Heart right ventricle (tissue), 16 donors: ENCODE measurements around the gene ST6GALNAC4. TPM values are rescaled to one million over a fixed set of nuclear protein-coding genes. Genes with fewer than 3 reads are reported as not detected.

Experiments used
- ATAC-seq, 8 donors: fragments of 200-7000 bp; cut with Tn5 transposase; one replicate each; pipeline ENCODE4 v1.9.1; 2020; ENCODE audit warnings: mild to moderate bottlenecking in 8 of 8, moderate library complexity in 8 of 8, moderate number of reproducible peaks in 1 of 8
- DNase-seq, 2 donors: peaks; one replicate each; pipeline ENCODE4 v3.0.0-alpha.2; 2020
- H3K27ac ChIP-seq, 10 donors: fragments of 200-600 bp; sonication (generic) in 2 of 10; one replicate each; pipeline versions ENCODE4 v1.5.0 to v1.8.0; 2020 to 2022; ENCODE audit warnings: mild to moderate bottlenecking in 3 of 10
- H3K27me3 ChIP-seq, 7 donors: fragments of 200-600 bp; one replicate each; pipeline ENCODE4 v1.8.0; 2021 to 2022; ENCODE audit warnings: mild to moderate bottlenecking in 2 of 7
- H3K36me3 ChIP-seq, 9 donors: fragments of 200-600 bp; sonication (generic) in 1 of 9; one replicate each; pipeline versions ENCODE4 v1.5.0 to v1.8.0; 2020 to 2022; ENCODE audit warnings: mild to moderate bottlenecking in 2 of 9
- H3K4me1 ChIP-seq, 9 donors: fragments of 200-600 bp; sonication (generic) in 1 of 9; one replicate each; pipeline versions ENCODE4 v1.5.0 to v1.8.0; 2020 to 2022; ENCODE audit warnings: mild to moderate bottlenecking in 4 of 9
- H3K4me3 ChIP-seq, 10 donors: fragments of 200-600 bp; sonication (generic) in 2 of 10; one replicate each; pipeline versions ENCODE4 v1.5.0 to v1.8.0; 2020 to 2022; ENCODE audit warnings: mild to moderate bottlenecking in 7 of 10, moderate library complexity in 2 of 10
- H3K9me3 ChIP-seq, 11 donors: fragments of 200-600 bp in 10 of 11; sonication (generic) in 2 of 11; one replicate each; pipeline versions ENCODE4 v1.5.0 to v1.8.0; 2013 to 2022; ENCODE audit warnings: mild to moderate bottlenecking in 2 of 11, control low read depth in 1 of 11, moderate library complexity in 1 of 11
- WGBS, 2 donors: extraction: QIAGEN DNeasy Blood & Tissue Kit; methylation state at CpG; one replicate each; pipeline ENCODE4 v1.1.7; 2013; ENCODE audit warnings: inconsistent platforms in 1 of 2; 5-methylcytosine and 5-hydroxymethylcytosine counted together
- intact Hi-C, 10 donors: fragments of 100-400 bp; cut with DNase I; formaldehyde crosslinking; loops; one replicate each; pipeline versions ENCODE4 v1.11.1 to v1.14.2; 2022
- polyA plus RNA-seq, 2 donors: library from polyadenylated mRNA; stranded (reverse); fragments of 200-250 nt; gene quantifications; one replicate each; pipeline ENCODE4 v1.2.3, GENCODE V29; 2013
- total RNA-seq, 10 donors: library from RNA; stranded (reverse); fragmentation: NEBNext Ultra II Directional in 3 of 10; extraction: Animal tissue kit (Norgen Biotek cat#: 25700) in 3 of 10; gene quantifications; one replicate each; pipeline versions ENCODE4 v1.2.1 to v1.2.4, GENCODE V29; 2021 to 2023
- TF ChIP-seq, protein P1 (sequence below), 9 donors: fragments of 200-600 bp; sonication (generic) in 2 of 9; IDR thresholded peaks; one replicate each; pipeline versions ENCODE4 v1.5.0 to v1.8.0; 2021 to 2022; ENCODE audit warnings: antibody characterized with exemption in 9 of 9, mild to moderate bottlenecking in 5 of 9, moderate library complexity in 1 of 9
- donor health status: Arrhythmogenic right ventricular cardiomyopathy.
- donor health status: ischemic (EF 13 %, LVEDD 7.1; RV severe dilation, severe dysfunction).
- donor health status: healthy with polysubstance abuse.
- donor health status: DM: no; HTN: yes; CAD: no.
- donor health status: DM: no; HTN: no; CAD: no.
- donor health status: ischemic (EF 25% LVEDD 6.9; RV normal size, moderate dysfunction).
- donor health status: ischemic (EF 25% LVEDD 5.7; RV mildly dilated, moderate dysfunction).
- donor health status: healthy.
- donor health status: DM: yes; HTN: yes; CAD: no.
- donor health status: Ischemic cardiomyopathy.
- donor health status: ischemic (EF 35%, LVEDD 5.7; RV mildly dilated, moderate dysfunction).
- donor health status: nonischemic (EF 11% LVEDD 7.7; RV severe dilation, severe dysfunction).
- donor health status: DM: yes; HTN: yes; CAD: no.
- donor health status: PGD.
- donor health status: ischemic (EF 29% LVEDD 5.4; RV normal size, mild dysfunction).
- donor health status: nonischemic (EF 23%, LVEDD 6.1; RV moderate dilation, normal function).

The ST6GALNAC4 gene
- total and polyA plus RNA-seq, 12 donors, result 10.8 to 52.9 (median 33.9) TPM

- DNase-seq (peak; percentile 62 to 70), ATAC-seq (peak; percentile 46 to 83 (median 60))
- intact Hi-C loops, result no loop called here
- Histone ChIP-seq H3K4me1 (peaks cover 4 to 94% (median 57%) of the 10 kb centered on the region in 9 donors), H3K27ac (peak overlapping the region in 9 of 10 donors; percentile 39 to 85 (median 76)), H3K9me3 (no peaks in the 10 kb centered on the region), H3K36me3 (peaks cover 0 to 11% (median 0%) of the 10 kb centered on the region in 9 donors), H3K4me3 (peak overlapping the region in 4 of 10 donors; percentile 2 to 17 (median 9)), H3K27me3 (no peaks in the 10 kb centered on the region)
- 22 to 38% methylated on average over 21 of the region's 21 CpGs for WGBS, 2 donors
- TF ChIP-seq, protein P1, sequence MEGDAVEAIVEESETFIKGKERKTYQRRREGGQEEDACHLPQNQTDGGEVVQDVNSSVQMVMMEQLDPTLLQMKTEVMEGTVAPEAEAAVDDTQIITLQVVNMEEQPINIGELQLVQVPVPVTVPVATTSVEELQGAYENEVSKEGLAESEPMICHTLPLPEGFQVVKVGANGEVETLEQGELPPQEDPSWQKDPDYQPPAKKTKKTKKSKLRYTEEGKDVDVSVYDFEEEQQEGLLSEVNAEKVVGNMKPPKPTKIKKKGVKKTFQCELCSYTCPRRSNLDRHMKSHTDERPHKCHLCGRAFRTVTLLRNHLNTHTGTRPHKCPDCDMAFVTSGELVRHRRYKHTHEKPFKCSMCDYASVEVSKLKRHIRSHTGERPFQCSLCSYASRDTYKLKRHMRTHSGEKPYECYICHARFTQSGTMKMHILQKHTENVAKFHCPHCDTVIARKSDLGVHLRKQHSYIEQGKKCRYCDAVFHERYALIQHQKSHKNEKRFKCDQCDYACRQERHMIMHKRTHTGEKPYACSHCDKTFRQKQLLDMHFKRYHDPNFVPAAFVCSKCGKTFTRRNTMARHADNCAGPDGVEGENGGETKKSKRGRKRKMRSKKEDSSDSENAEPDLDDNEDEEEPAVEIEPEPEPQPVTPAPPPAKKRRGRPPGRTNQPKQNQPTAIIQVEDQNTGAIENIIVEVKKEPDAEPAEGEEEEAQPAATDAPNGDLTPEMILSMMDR (IDR thresholded peaks at IDR 0.05), result no peak
Measured at GRCh38 chr9:127950513-127951289, 33.9 kb upstream of the ST6GALNAC4 start.

GRCh38 chr9:127949827-127950512 lies 33.1 kb upstream of the ST6GALNAC4 start:
- intact Hi-C loops, result loop anchor here in 4 of 10 donors (5.0 to 10.0 kb wide), 2 partner anchors 32 to 165 kb away; partner anchors contain the start of gene EEIG1 (in 2 of the 4)

DNA sequence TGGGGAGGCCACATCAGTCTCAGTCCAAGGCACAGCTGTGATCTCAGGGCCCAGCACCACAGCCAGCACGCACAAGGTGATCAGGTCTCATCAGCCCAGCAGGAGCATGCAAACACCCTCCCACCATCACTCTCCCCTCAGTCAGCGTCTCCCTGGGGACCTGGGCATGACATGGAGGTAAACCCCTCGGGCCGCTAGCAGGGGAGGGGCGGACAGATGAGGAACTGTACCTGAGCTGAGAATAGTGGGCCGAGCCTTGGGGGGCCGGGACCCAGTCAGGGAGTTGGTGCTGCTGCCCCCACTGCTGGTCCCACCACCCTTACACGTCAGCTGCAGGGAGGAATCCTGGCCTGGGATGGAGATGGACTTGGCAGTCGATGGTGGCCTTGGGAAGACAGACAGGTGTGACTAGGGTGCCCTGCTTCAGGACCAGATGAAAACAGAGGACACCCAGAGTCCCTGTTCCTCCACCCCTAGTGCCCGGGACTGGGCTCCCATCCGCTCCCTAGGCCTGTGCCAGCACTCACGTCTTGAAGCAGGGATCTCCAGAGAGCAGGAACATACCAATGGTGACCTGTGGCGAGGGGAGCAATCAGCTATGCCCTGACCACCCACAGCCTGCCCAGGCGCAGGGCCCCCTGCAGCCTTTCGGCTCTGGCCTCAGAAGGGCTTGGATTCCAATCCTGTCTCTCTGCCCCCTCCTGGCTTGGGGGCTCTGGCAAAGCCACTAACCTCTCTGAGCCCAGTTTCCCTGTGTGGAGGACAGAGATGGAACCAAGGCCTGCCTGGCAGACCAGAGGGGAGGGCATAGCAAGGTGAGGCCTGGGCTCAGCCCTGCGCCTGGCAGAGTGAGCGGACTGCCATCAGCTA lies 31.2 kb upstream of the ST6GALNAC4 start:
- peak in 1 of 2 donors; percentile 8 for DNase-seq
- intact Hi-C loops, result loop anchor here in 4 of 10 donors (2.0 to 10.0 kb wide), 3 partner anchors 34 to 167 kb away; partner anchors contain the start of gene EEIG1 (in 2 of the 4)

More at GRCh38 chr9:127949827-127950512, 33.1 kb upstream of the ST6GALNAC4 start:
- H3K27ac ChIP-seq, result peak overlapping the region in 9 of 10 donors; percentile 39 to 85 (median 76)
- ATAC-seq, result peak in 7 of 8 donors; percentile 17 to 70 (median 57)
- H3K9me3 ChIP-seq, result no peaks in the 10 kb centered on the region
- H3K27me3 ChIP-seq, result no peaks in the 10 kb centered on the region
- H3K4me1 ChIP-seq, result peaks cover 4 to 92% (median 51%) of the 10 kb centered on the region in 9 donors
- 52 to 66% methylated on average over 17 of the region's 17 CpGs for WGBS, 2 donors
- peak; percentile 47 to 65 for DNase-seq
- peaks cover 0 to 19% (median 2%) of the 10 kb centered on the region in 9 donors for H3K36me3 ChIP-seq
- TF ChIP-seq, protein P1 (IDR thresholded peaks at IDR 0.05), result no peak
- peak overlapping the region in 4 of 10 donors; percentile 2 to 17 (median 9) for H3K4me3 ChIP-seq

More for the DNA sequence above, 31.2 kb upstream of the ST6GALNAC4 start:
- H3K9me3 ChIP-seq, result no peaks in the 10 kb centered on the region
- TF ChIP-seq, protein P1 (IDR thresholded peaks at IDR 0.05), result no peak
- peaks cover 4 to 86% (median 38%) of the 10 kb centered on the region in 9 donors for H3K4me1 ChIP-seq
- H3K27me3 ChIP-seq, result no peaks in the 10 kb centered on the region
- peak overlapping the region in 5 of 10 donors; percentile 40 to 85 (median 62) for H3K27ac ChIP-seq
- H3K36me3 ChIP-seq, result peaks cover 0 to 35% (median 9%) of the 10 kb centered on the region in 9 donors
- no peak for ATAC-seq
- no peak overlapping the region for H3K4me3 ChIP-seq
- 81 to 88% methylated on average over 17 of the region's 17 CpGs for WGBS, 2 donors
